ENCODE results near the gene CCDC24.

- peak; percentile 11 for TF ChIP-seq POLR2AphosphoS5 (IDR thresholded peaks at IDR 0.05)
- TF ChIP-seq EP300 (IDR thresholded peaks at IDR 0.05), result no peak
- TF ChIP-seq CTCF (IDR thresholded peaks at IDR 0.05), result peak in 2 of 4 experiments; percentile 20 to 59
- no peak for TF ChIP-seq POLR2A (IDR thresholded peaks at IDR 0.05)
These were observed 21.5 kb upstream of the CCDC24 start, which contains the start of gene DPH2 for GRCh38 chr1:43969746-43970466.
